ENCODE data around the gene LRRN3.

The LRRN3 gene

DNA sequence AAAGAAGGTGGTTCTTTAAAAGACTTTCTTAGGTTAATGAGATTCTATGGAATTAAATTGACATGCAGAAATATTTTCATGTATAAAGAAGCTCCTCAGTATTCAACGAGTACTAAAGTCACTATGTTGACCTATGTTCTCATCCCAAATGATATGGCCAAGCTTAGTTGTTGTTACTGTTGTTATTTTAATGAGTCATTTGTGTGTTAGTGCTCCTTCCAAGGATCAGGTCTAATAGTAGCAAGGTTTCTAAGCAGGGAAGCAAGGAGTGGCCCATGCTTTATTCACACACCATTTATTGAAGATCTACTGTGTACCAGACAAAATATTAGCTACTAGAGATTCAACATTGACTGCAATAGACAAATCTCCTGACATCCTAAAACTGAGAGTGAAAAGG is 41.9 kb downstream of the LRRN3 start:
- peak in 1 of 2 donors; percentile 41 for DNase-seq (ENCODE audit: low read depth in 2 of 2)
- H3K4me3 ChIP-seq (replicated peaks in 1 of 2; ENCODE audit: low read depth in 2 of 2, low read length in 2 of 2): no peak overlapping the region
- TF ChIP-seq, protein P1, sequence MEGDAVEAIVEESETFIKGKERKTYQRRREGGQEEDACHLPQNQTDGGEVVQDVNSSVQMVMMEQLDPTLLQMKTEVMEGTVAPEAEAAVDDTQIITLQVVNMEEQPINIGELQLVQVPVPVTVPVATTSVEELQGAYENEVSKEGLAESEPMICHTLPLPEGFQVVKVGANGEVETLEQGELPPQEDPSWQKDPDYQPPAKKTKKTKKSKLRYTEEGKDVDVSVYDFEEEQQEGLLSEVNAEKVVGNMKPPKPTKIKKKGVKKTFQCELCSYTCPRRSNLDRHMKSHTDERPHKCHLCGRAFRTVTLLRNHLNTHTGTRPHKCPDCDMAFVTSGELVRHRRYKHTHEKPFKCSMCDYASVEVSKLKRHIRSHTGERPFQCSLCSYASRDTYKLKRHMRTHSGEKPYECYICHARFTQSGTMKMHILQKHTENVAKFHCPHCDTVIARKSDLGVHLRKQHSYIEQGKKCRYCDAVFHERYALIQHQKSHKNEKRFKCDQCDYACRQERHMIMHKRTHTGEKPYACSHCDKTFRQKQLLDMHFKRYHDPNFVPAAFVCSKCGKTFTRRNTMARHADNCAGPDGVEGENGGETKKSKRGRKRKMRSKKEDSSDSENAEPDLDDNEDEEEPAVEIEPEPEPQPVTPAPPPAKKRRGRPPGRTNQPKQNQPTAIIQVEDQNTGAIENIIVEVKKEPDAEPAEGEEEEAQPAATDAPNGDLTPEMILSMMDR (IDR thresholded peaks at IDR 0.05; ENCODE audit: low read depth, low read length): no peak

DNA sequence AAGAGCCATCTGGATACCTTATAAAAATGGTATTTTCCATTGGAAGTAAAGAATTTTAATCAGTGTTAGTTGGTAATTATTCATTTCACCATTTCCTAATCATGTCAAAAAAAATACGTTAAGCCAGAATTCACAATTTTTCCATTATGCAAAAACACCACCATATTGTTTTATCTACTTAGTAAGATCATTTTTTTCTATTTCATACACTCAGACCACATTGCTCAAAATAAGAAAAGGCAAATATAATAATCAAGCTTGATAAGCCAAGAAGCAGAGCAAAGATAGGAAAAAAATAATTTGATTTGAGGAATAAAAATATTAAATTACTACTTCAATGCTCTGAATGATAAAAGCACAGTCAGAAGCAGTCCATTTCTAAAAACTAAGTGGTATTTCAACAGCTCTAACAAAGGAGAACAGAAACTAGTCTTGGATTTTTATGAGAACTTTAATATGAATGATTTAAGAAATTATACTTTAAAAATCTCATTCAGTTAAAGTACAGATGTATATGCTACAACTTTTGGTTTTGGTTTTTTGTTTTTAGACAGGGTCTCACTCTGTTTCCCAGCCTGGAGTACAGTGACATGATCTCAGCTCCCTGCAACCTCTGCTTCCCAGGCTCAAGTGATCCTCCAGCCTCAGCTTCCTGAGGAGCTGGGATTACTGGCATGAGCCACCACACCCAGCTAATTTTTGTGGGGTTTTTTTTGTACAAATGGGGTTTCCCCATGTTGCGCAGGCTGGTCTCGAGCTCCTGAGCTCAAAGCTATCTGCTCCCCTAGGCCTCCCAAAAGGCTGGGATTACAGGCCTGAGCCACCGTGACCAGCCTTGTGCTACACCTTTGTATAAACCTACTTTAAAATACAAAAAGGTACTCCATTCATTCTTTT is 46.6 kb downstream of the LRRN3 start:
- no peak overlapping the region for H3K4me3 ChIP-seq (replicated peaks in 1 of 2; ENCODE audit: low read depth in 2 of 2, low read length in 2 of 2)
- peak; percentile 4 to 75 for DNase-seq (ENCODE audit: low read depth in 2 of 2)
- TF ChIP-seq, protein P1 (IDR thresholded peaks at IDR 0.05; ENCODE audit: low read depth, low read length): no peak

DNA sequence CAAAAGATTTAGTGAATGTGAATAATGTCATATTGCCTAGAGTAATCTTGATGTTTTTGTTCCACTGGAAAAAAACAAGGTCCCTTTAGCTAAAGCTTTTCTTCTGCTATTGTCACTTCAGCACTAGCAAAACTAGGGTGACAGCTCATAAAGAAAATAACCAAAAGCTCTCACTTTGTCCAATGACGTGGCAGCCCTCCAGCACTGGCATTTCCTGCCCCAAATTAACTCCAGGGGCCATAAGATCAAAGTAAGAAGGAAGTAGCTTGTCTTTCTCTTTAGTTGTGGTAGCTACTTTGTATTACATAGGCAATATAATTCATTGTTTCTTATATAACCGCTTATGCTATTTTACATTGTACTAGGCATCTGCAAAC is 47.3 kb downstream of the LRRN3 start:
- TF ChIP-seq, protein P1 (IDR thresholded peaks at IDR 0.05; ENCODE audit: low read depth, low read length): no peak
- no peak overlapping the region for H3K4me3 ChIP-seq (replicated peaks in 1 of 2; ENCODE audit: low read depth in 2 of 2, low read length in 2 of 2)
- peak; percentile 46 to 74 for DNase-seq (ENCODE audit: low read depth in 2 of 2)

DNA sequence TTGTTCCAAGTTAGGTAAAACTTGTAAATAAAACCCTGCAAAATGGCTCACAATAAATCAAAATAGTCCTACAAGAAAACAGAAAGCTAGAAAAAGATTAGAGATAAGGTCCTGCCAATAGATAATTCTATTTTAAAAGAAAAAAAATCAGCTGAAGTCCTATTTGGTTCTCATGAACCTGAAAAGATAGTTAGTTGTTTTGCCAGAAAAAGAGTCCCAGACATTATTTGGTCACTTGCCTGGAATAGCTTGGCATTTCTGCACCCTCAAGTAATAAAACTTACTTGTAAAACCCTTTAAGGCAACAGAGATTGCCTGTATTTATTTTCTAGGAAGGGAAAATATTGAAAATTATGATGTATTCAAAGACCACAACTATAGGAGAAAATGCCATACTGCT is 47.7 kb downstream of the LRRN3 start:
- peak in 1 of 2 donors; percentile 4 for DNase-seq (ENCODE audit: low read depth in 2 of 2)
- no peak overlapping the region for H3K4me3 ChIP-seq (replicated peaks in 1 of 2; ENCODE audit: low read depth in 2 of 2, low read length in 2 of 2)
- TF ChIP-seq, protein P1 (IDR thresholded peaks at IDR 0.05; ENCODE audit: low read depth, low read length): no peak

DNA sequence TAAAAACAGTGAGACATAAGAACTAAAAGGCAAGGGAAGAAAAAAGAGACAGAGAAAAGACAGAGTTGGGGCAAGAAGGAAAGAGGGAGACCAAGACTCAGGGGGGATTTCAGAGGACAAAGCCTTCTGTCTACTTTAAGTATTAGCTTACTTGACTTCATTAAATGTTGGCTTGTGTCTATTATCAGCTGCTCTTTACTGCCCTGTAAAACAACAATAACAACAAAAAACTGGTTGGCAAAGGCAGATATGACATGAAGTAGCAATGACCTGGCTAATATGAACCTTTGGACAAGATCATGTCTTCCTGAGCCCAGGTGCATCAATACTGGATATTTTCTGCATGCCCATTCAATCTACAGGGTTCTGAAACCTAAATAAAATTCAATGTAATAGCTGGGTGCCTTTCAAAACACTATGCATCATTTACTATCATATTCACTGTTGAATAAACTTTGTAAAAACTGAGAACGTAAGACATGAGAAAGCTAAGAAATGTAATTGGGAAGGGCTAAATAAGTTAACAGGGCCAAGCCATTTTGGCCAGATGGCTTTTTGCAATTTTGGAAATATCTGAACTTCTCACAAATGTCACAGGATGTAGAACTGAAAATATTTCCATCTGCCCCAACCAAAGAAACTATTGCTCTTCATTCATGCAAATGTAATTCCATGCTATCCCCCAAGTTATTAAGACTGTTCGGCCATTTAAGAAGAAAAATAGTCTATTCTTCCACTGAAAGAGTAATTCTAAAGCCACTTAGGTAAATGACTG is 49.4 kb downstream of the LRRN3 start:
- no peak overlapping the region for H3K4me3 ChIP-seq (replicated peaks in 1 of 2; ENCODE audit: low read depth in 2 of 2, low read length in 2 of 2)
- TF ChIP-seq, protein P1 (IDR thresholded peaks at IDR 0.05; ENCODE audit: low read depth, low read length): no peak
- no peak for DNase-seq (ENCODE audit: low read depth in 2 of 2)

DNA sequence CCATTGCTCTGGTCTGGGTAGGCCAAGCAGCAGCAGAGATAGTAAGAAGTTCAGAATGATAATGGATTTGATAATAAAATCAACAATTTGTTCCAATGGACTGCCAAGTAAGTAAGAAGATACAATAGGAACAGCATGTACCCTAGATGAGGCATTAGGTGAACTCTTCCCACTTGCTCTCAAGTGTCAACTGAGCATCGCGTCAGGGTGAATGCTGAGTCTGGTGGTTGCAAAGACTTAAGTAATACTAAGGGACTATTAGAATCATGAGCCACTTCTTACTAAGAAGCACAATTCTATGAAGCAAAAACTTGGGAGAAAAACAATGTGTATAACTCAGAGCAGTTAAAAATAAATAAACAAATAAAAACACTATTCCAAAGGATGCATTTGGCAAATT is 54.5 kb downstream of the LRRN3 start:
- no peak overlapping the region for H3K4me3 ChIP-seq (replicated peaks in 1 of 2; ENCODE audit: low read depth in 2 of 2, low read length in 2 of 2)
- TF ChIP-seq, protein P1 (IDR thresholded peaks at IDR 0.05; ENCODE audit: low read depth, low read length): no peak
- no peak for DNase-seq (ENCODE audit: low read depth in 2 of 2)
